PC-3 (cell line): Measurements from ENCODE around the gene GPS1. TPM values are rescaled to one million over a fixed set of nuclear protein-coding genes. Genes with fewer than 3 reads are reported as not detected.

Experiments
- ATAC-seq: fragments of 200-7000 bp; cut with Tn5 transposase; 2 replicates; pipeline ENCODE4 v1.9.1; 2020; ENCODE audit warnings: mild to moderate bottlenecking, moderate library complexity
- BruUV-seq: library from RNA; stranded (reverse); fragments of 400-500 nt; replicated peaks from 2 replicates; lab custom pipeline; 2021; lab: Mats Ljungman, UMichigan
- CTCF ChIA-PET: fragments of 300-600 bp; sonication (Branson Sonifier 250); formaldehyde crosslinking; loops from one replicate; lab custom pipeline; 2022; ENCODE audit warnings: antibody characterized with exemption; lab: Charles Lee
- POLR2A ChIA-PET: fragments of 300-600 bp; sonication (Branson Sonifier 250); formaldehyde crosslinking; loops from one replicate; lab custom pipeline; 2022; ENCODE audit warnings: antibody characterized with exemption; ENCODE audit not compliant: unreplicated experiment; lab: Charles Lee
- DNase-seq: peaks from one replicate; pipeline ENCODE4 v3.0.0-alpha.2; 2015
- H2AFZ ChIP-seq: fragments of 300-600 bp; sonication (generic); 2 replicates; pipeline ENCODE4 v1.6.0; 2016; ENCODE audit warnings: antibody characterized with exemption, low read length
- H3F3A ChIP-seq: fragments of 300-600 bp; sonication (generic); one replicate; pipeline ENCODE4 v1.6.0; 2017; ENCODE audit warnings: antibody characterized with exemption, low read length, control low read depth, mild to moderate bottlenecking; ENCODE audit not compliant: unreplicated experiment
- H3K27ac ChIP-seq: fragments of 300-600 bp; sonication (generic); 2 replicates; pipeline ENCODE4 v1.5.1; 2016; ENCODE audit warnings: mild to moderate bottlenecking, low read length
- H3K27me3 ChIP-seq: fragments of 300-600 bp; sonication (generic); 2 replicates; pipeline ENCODE4 v1.6.1; 2016; ENCODE audit warnings: low read length, mixed read lengths
- H3K36me3 ChIP-seq: fragments of 300-600 bp; sonication (generic); 2 replicates; pipeline ENCODE4 v1.6.1; 2016; ENCODE audit warnings: low read depth, mixed run types, low read length, mixed read lengths
- H3K4me1 ChIP-seq: fragments of 300-600 bp; sonication (generic); 2 replicates; pipeline ENCODE4 v1.5.1; 2016; ENCODE audit warnings: low read length; ENCODE audit not compliant: insufficient read depth
- H3K4me2 ChIP-seq: fragments of 300-600 bp; sonication (generic); 2 replicates; pipeline ENCODE4 v1.6.0; 2016; ENCODE audit warnings: low read length
- H3K4me3 ChIP-seq: fragments of 300-600 bp; sonication (generic); 2 replicates; pipeline ENCODE4 v1.5.1; 2016; ENCODE audit warnings: mild to moderate bottlenecking, low read length, mixed read lengths
- H3K79me2 ChIP-seq: fragments of 300-600 bp; sonication (generic); 2 replicates; pipeline ENCODE4 v1.6.1; 2017; ENCODE audit warnings: low read length, mixed read lengths
- H3K9ac ChIP-seq: fragments of 300-600 bp; sonication (generic); 2 replicates; pipeline ENCODE4 v1.6.0; 2016; ENCODE audit warnings: mild to moderate bottlenecking, low read length
- H3K9me2 ChIP-seq: fragments of 300-600 bp; sonication (generic); replicated peaks from 2 replicates; pipeline ENCODE4 v1.6.1; 2016; ENCODE audit warnings: mixed run types, low read length, mixed read lengths
- H3K9me3 ChIP-seq: fragments of 300-600 bp; sonication (generic); 2 replicates; pipeline ENCODE4 v1.6.1; 2016; ENCODE audit warnings: low read length, mixed read lengths
- H4K20me1 ChIP-seq: fragments of 300-600 bp; sonication (generic); 2 replicates; pipeline ENCODE4 v1.6.1; 2016; ENCODE audit warnings: low read length, mixed read lengths
- CTCF ChIP-seq: fragments of 300-600 bp; sonication (generic); conservative IDR thresholded peaks from 2 replicates; pipeline ENCODE4 v1.5.1; 2017; ENCODE audit warnings: antibody characterized with exemption, low read depth, mild to moderate bottlenecking, low read length
- EZH2 ChIP-seq: fragments of 300-600 bp; sonication (generic); IDR thresholded peaks from one replicate; pipeline ENCODE4 v1.6.1; 2017; ENCODE audit warnings: antibody characterized with exemption, mild to moderate bottlenecking, low read length; ENCODE audit not compliant: unreplicated experiment
- EZH2phosphoT487 ChIP-seq: fragments of 300-600 bp; sonication (generic); IDR thresholded peaks from 2 replicates; pipeline ENCODE4 v1.6.1; 2018; ENCODE audit warnings: mild to moderate bottlenecking, antibody characterized with exemption, low read length, borderline replicate concordance
- intact Hi-C: fragments of 100-400 bp; cut with micrococcal nuclease; formaldehyde crosslinking; loops from 2 replicates; pipeline ENCODE4 v1.9.0; 2023
- total RNA-seq: library from RNA; depleted of rRNA; stranded (reverse); fragments of >200 nt; gene quantifications from 2 replicates; pipeline ENCODE4 v1.2.3, GENCODE V29; 2014

The GPS1 gene
- total RNA-seq, 1 experiment from 2014 or later: 240 TPM

- POLR2A ChIA-PET: no interaction called here
- H3K9me2 ChIP-seq: no peaks in the 10 kb centered on the region
- no peaks in the 10 kb centered on the region for H3F3A ChIP-seq
- peaks cover 17% of the 10 kb centered on the region for H3K4me1 ChIP-seq
- intact Hi-C loops: no loop called here
- H4K20me1 ChIP-seq: no peaks in the 10 kb centered on the region
- H3K4me2 ChIP-seq: peak overlapping the region; percentile 99
- peak overlapping the region; percentile 99; the same call in 1 of the 2 replicates for H3K9ac ChIP-seq
- peaks cover 32% of the 10 kb centered on the region for H3K36me3 ChIP-seq
- no peak for TF ChIP-seq EZH2
- peak overlapping the region; percentile 94 for H3K4me3 ChIP-seq
- no peak for DNase-seq
- no peak overlapping the region for H3K27ac ChIP-seq
- no peaks in the 10 kb centered on the region for H3K9me3 ChIP-seq
- ATAC-seq: no peak
- BruUV-seq: no TSS peak
- CTCF ChIA-PET: no interaction called here
- no peaks in the 10 kb centered on the region for H3K27me3 ChIP-seq
- H2AFZ ChIP-seq: no peak overlapping the region
- peaks cover 29% of the 10 kb centered on the region for H3K79me2 ChIP-seq
Measured at GRCh38 chr17:82063424-82064415, 12.0 kb downstream of the GPS1 start.

GRCh38 chr17:82064433-82065192, 12.9 kb downstream of the GPS1 start:
- TF ChIP-seq EZH2phosphoT487 (no peak), EZH2 (no peak), CTCF (no peak)
- peak overlapping the region; percentile 99 for H3K9ac ChIP-seq
- no peaks in the 10 kb centered on the region for H3K9me3 ChIP-seq
- peak; percentile 48 for DNase-seq
- ChIA-PET POLR2A (interaction anchor here (0.5 to 0.7 kb wide), 3 partner anchors 13 to 138 kb away, joined by 3 to 5 read pairs (median 4); partner anchors contain the start of genes DCXR, GPS1 and RFNG), CTCF (interaction anchor here (1.1 kb wide), 1 partner anchor 27 kb away, joined by 3 read pairs; the partner anchor contains the start of gene DCXR)
- no peaks in the 10 kb centered on the region for H4K20me1 ChIP-seq
- peak overlapping the region; percentile 94 for H3K4me3 ChIP-seq
- peak; percentile 51 for ATAC-seq
- peak overlapping the region; percentile 20 for H3K27ac ChIP-seq
- H2AFZ ChIP-seq: no peak overlapping the region
- TSS peak; percentile 55 for BruUV-seq
- intact Hi-C loops: no loop called here
- H3K27me3 ChIP-seq: no peaks in the 10 kb centered on the region
- peaks cover 26% of the 10 kb centered on the region for H3K36me3 ChIP-seq
- peaks cover 29% of the 10 kb centered on the region for H3K79me2 ChIP-seq
- H3K4me1 ChIP-seq: peaks cover 17% of the 10 kb centered on the region
- no peaks in the 10 kb centered on the region for H3F3A ChIP-seq
- no peaks in the 10 kb centered on the region for H3K9me2 ChIP-seq
- H3K4me2 ChIP-seq: peak overlapping the region; percentile 99

GRCh38 chr17:82065193-82065637, 13.5 kb downstream of the GPS1 start:
- Histone ChIP-seq H3K9me3 (no peaks in the 10 kb centered on the region), H4K20me1 (no peaks in the 10 kb centered on the region), H3K4me1 (peaks cover 17% of the 10 kb centered on the region), H3K36me3 (peaks cover 20% of the 10 kb centered on the region), H3K9ac (peak overlapping the region; percentile 99), H3K27me3 (no peaks in the 10 kb centered on the region), H2AFZ (no peak overlapping the region), H3K27ac (peak overlapping the region; percentile 20), H3K4me2 (peak overlapping the region; percentile 99), H3K9me2 (no peaks in the 10 kb centered on the region), H3K4me3 (peak overlapping the region; percentile 94), H3F3A (no peaks in the 10 kb centered on the region), H3K79me2 (peaks cover 29% of the 10 kb centered on the region)
- ChIA-PET POLR2A (interaction anchor here (0.5 to 0.7 kb wide), 3 partner anchors 13 to 137 kb away, joined by 3 to 5 read pairs (median 4); partner anchors contain the start of genes DCXR, GPS1 and RFNG), CTCF (interaction anchor here (0.5 to 1.1 kb wide), 2 partner anchors 14 to 27 kb away, joined by 3 read pairs; partner anchors contain the start of gene DCXR)
- TF ChIP-seq EZH2phosphoT487 (no peak), CTCF (no peak), EZH2 (no peak)
- BruUV-seq: no TSS peak
- no peak for DNase-seq
- intact Hi-C loops: no loop called here
- peak; percentile 43 for ATAC-seq
